HG03442 (cell line): ENCODE measurements around the gene PRIM2.
A peak's percentile ranks its signal among the peaks of the same experiment; 100 is the strongest.
"Not testable (repeated sequence)": the region's sequence is repeated elsewhere in the genome, so short reads cannot be mapped to it uniquely, and the experiment has no call there.

Experiments
- ATAC-seq: cut with Tn5 transposase; IDR thresholded peaks from one replicate; pipeline ENCODE4 v1.9.1; 2021; ENCODE audit warnings: mild to moderate bottlenecking, moderate library complexity; ENCODE audit not compliant: unreplicated experiment

PRIM2 gene

DNA sequence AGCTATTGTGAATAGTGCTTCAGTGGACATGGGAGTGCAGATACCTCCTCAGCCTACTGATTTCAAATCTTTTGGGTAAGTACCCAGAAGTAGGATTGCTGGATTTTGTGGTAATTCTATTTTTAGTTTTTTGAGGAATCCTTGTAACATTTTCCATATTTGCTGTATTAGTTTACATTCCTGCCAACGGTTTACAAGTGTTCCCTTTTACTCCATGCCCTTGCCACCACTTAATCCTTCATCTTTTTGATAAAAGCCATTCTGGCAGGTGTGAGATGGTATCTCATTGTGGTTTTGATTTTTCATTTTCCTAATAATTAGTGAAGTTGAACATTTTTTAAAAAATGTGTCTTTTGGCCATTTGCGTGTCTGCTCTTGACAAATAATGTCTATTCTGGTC, 125.8 kb downstream of the PRIM2 start:
- ATAC-seq: not testable (repeated sequence)

DNA sequence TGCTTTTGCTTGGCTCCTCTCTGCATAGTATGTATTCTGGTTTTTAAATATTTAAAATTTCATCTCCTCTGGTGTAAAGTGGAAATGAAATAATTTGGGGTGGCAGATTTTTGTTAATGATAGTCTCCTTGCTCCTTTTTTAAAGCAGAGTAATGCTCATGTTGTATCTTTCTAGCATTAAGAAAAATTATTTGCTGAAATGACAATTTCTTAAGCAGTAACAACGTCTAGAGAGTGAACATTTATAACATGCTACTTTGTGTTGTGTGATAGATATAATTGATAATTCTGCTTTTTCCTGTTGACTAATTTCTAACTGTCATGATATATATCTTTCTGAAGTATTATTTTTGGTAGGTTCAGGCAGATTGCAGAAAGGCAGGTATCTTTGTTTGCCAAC, 127.4 kb downstream of the PRIM2 start:
- not testable (repeated sequence) for ATAC-seq

DNA sequence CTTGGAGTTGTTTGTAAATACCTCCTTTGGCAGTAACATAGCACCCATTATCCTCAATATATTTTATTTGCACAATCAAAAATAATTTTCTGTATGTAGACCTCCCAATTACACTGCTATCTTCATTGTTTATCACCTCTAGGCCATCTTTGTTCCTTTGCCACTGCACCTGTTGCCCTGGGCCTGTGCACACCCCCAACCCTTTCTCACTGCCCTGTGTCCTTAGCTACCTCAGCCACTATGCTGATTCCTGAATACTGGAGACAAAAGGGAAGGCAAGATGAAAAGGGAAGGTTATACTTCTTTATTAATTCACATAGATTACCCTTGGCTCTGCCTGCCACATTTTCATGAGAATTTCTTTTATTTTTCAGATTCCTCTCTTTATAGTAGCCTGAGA, 127.9 kb downstream of the PRIM2 start:
- peak; percentile 33 for ATAC-seq

GRCh38 chr6:57445790-57446468, 128.5 kb downstream of the PRIM2 start:
- peak; percentile 64 for ATAC-seq

DNA sequence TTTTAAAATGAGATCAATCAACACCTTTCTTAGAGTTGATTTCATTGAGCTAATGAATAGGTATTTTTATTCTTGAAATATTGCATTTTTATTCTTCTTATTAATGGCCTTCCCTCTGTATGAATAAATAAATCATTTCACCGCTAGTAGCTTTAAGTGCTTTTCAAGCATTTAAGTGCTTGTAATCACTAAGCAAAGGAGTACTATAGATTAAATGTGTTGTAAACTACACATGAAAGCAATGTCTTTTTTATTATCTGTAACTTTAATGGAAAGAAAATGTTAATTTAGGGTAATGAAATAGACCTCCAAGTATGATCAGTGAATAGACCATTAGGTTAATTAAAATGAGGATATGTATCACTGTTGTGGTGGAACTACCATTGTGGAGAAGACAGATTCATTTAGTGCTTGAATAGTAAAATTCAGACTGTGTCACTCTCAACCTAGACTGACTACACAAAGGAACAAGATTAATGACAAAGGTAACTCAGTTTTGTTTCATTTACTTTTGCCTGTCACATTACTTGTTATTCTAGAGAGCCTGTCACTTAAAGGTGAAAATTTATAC, 132.2 kb downstream of the PRIM2 start:
- not testable (repeated sequence) for ATAC-seq

DNA sequence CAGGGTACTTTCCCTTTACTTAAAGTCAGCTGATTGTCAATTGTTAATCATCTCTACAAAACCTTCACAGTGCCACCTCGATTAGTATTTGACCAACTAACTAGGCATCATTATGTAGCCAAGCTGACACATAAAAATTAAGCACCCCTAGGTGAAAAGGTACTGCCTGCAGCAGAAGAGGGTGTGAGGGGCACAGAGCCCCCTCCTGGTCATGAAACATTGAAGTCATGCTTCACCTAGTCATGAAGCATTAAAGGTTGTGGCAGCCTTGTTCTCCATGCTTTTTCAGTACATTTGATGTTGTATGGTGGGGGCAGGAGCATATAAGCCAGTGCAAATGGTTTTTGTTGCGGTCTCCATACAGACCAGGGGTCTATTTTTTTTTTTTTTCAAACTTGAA, 142.4 kb downstream of the PRIM2 start:
- not testable (repeated sequence) for ATAC-seq

GRCh38 chr6:57461022-57461421, 143.6 kb downstream of the PRIM2 start:
- not testable (repeated sequence) for ATAC-seq

GRCh38 chr6:57463809-57464208, 146.4 kb downstream of the PRIM2 start:
- not testable (repeated sequence) for ATAC-seq

GRCh38 chr6:57465968-57466367, 148.5 kb downstream of the PRIM2 start:
- not testable (repeated sequence) for ATAC-seq

DNA sequence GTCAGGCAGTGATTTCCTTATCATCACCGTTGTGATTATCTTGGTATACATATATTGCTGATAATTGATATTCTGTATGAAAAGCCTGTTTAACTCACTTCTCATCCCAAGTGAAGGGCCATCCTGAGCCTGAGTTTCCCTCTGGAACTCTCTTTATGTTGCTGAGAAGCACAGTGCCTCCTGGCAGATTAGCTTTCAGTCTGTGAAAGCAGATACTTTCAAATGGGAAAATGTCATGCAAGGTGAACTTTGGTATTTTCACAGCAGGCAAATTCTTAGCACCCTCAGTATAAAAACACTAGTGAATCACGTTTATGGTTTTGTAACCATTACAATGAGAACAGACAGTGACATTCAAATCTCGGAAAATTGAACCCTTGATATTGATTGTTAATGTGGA, 151.6 kb downstream of the PRIM2 start:
- ATAC-seq: no peak

DNA sequence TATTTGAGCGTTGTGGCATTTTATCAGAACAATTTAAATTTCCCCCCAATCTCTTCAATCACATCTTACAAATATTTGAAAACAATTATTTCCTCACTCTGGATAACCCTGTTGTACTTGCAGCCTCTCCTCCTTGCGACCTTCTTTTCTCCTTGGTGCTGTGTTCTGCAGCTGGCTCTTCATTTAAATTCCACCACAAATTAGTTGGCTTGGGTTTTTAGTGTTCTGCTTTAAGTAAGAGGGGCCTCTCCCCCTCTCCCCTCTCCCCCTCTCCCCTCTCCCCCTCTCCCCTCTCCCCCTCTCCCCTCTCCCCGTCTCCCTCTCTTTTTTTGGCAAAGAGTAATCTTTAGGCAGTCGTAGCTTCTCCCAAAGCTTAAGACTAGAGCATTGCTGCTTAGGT, 152.7 kb downstream of the PRIM2 start:
- not testable (repeated sequence) for ATAC-seq

GRCh38 chr6:57471314-57471864, 154.0 kb downstream of the PRIM2 start:
- ATAC-seq: not testable (repeated sequence)

DNA sequence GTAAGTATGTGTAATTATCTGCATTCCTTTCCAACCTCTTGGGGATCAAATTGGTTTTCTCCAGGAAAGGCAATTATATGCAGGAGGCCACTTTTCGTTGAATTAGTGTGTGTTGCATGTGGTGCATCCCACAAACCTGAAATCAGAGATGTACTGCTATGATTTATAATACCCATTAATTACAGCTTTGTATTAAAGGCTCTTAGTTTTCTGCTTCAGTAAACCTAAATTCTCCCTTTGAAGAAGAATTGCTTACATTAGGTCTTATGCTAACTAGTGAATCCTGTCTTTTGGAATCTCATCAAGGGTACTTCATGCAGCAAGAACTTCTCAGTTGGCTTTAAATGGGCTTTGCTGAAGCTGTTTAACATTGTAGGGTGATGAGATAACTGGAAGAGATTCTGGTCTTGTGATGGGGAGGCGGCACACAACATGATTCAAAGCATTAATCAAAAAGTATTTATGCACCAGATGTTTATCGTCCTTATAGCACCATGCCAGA, 155.5 kb downstream of the PRIM2 start:
- not testable (repeated sequence) for ATAC-seq

DNA sequence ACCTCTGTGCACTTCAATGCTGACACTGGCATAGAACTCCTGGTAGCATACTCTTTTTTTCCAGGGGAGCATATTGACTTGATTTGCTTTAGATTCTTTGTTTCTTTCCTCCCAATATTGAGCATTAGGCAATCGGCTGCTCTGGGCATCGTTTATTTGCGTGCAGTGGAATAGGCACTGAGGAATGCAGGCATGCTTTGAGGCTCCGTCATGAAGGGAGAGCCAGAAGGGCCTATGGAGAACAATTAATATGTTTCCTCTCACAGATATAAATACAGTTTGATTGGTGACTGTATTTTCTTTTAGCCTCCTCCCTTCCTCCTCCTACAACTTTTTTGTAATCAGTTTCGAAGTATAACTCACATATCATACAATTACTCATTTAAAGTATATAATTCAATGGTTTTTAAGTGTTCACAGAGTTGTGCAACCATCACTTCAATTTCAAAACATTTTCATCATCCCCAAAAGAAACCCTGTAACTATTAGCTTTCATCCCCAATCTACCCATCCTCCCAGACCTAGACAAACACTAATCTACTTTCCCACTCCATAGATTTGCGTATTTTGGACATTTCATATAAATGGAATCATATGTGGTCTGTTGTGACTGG, 157.5 kb downstream of the PRIM2 start:
- ATAC-seq: not testable (repeated sequence)

DNA sequence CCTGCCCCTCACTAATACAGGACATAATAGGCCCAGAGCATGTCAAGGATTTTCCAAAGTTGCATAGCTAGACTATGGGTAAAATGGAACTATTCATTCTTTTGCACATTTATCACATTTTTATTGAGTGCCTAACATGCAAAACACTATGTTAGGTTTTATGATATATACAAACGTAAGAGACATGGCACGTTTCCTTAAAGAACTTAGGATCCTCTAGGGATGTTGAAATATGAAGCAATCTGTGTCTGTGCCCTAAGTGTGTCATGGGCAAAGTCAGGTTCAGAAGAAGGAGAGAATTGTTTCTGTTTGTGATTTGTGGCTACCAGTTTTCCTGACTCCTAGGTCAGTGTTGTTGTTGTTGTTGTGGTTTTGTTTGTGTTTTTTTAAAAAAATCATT, 158.2 kb downstream of the PRIM2 start:
- ATAC-seq: not testable (repeated sequence)

GRCh38 chr6:57480194-57480593, 162.8 kb downstream of the PRIM2 start:
- ATAC-seq: not testable (repeated sequence)

DNA sequence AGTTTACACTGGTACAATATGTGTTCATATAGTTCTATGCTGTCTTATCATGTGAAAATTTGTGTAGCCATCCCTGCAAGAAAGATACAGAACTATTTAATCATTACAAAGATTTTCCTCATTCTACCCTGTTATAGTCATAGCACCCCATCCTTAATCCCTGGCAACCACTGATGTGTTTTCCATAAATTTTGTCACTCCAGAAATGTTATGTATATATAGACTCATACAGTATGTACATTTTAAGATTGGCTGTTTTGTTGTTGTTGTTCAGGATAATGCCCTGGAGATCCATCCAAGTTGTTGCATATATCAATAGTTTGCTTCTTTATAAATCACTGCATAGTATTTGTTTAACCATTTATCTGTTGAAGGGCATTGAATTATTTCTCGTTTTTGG, 163.7 kb downstream of the PRIM2 start:
- not testable (repeated sequence) for ATAC-seq

DNA sequence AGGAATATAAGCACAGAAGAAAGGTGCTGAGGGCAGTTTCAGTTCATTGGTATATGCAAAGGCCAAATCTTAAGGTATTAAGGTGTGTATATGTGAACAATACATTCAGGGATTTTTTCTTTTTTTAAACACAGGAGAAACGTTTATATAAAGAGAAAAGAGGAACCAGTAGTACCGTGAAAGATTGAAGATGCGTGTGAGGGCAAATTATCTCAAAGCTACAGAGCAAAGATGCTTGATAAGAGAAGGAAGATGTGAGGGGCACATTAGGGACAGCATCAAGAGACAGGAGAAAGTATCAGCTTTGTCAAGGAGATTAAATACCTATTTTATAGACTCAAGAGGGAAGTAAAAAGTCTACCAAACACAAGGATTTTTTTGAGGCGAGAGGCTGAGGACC, 165.0 kb downstream of the PRIM2 start:
- ATAC-seq: not testable (repeated sequence)

GRCh38 chr6:57486494-57487081, 169.2 kb downstream of the PRIM2 start:
- ATAC-seq: not testable (repeated sequence)

GRCh38 chr6:57488551-57488950, 171.1 kb downstream of the PRIM2 start:
- ATAC-seq: not testable (repeated sequence)

DNA sequence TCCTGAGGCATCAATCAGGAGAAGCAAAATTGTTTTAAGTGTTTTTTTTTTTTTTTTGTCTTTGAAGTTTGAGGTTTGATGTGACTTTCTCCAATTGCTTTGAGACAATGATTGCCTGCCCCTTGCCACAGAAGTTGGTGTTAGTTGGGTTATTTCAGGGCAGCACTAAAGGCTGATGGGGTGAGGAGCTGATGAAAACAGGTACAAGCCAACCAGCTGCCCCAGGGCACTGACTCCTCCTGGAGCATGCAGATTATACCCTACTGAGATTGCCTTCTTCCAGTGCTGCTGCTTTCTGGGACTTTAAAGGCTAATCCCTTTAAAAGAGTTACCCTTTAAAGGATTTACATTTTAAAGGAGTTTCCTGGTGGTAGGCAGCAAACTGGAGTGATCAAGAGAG, 172.5 kb downstream of the PRIM2 start:
- ATAC-seq: not testable (repeated sequence)
